Measurements from ENCODE around the gene ANKRD44. TPM values are rescaled to one million over a fixed set of nuclear protein-coding genes. Genes with fewer than 3 reads are reported as not detected.
A peak's percentile ranks its signal among the peaks of the same experiment; 100 is the strongest.

The ANKRD44 gene
- total RNA-seq, 1 donor from 2014 or later = 8.1 TPM

- H3K27me3 Mint-ChIP-seq (ENCODE audit: unreplicated experiment) = no peaks in the 10 kb centered on the region
- H3K4me1 Mint-ChIP-seq (ENCODE audit: unreplicated experiment) = peaks cover 15% of the 10 kb centered on the region
- no peak for DNase-seq (ENCODE audit: low spot score)
- TF ChIP-seq, protein P1, sequence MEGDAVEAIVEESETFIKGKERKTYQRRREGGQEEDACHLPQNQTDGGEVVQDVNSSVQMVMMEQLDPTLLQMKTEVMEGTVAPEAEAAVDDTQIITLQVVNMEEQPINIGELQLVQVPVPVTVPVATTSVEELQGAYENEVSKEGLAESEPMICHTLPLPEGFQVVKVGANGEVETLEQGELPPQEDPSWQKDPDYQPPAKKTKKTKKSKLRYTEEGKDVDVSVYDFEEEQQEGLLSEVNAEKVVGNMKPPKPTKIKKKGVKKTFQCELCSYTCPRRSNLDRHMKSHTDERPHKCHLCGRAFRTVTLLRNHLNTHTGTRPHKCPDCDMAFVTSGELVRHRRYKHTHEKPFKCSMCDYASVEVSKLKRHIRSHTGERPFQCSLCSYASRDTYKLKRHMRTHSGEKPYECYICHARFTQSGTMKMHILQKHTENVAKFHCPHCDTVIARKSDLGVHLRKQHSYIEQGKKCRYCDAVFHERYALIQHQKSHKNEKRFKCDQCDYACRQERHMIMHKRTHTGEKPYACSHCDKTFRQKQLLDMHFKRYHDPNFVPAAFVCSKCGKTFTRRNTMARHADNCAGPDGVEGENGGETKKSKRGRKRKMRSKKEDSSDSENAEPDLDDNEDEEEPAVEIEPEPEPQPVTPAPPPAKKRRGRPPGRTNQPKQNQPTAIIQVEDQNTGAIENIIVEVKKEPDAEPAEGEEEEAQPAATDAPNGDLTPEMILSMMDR (IDR thresholded peaks at IDR 0.05; ENCODE audit: unreplicated experiment) = no peak
- no peak overlapping the region for H3K27ac Mint-ChIP-seq (ENCODE audit: unreplicated experiment)
- no peaks in the 10 kb centered on the region for H3K9me3 Mint-ChIP-seq (ENCODE audit: unreplicated experiment)
- H3K36me3 Mint-ChIP-seq (ENCODE audit: low read depth, unreplicated experiment) = no peaks in the 10 kb centered on the region
- H3K4me3 Mint-ChIP-seq (ENCODE audit: unreplicated experiment) = no peak overlapping the region
Observed at GRCh38 chr2:197115325-197115724, 195.3 kb downstream of the ANKRD44 start.

GRCh38 chr2:197113275-197113711, 197.3 kb downstream of the ANKRD44 start:
- Mint-ChIP-seq H3K4me1 (ENCODE audit: unreplicated experiment) (peaks cover 15% of the 10 kb centered on the region), H3K4me3 (ENCODE audit: unreplicated experiment) (no peak overlapping the region), H3K9me3 (ENCODE audit: unreplicated experiment) (no peaks in the 10 kb centered on the region), H3K27ac (ENCODE audit: unreplicated experiment) (no peak overlapping the region), H3K36me3 (ENCODE audit: low read depth, unreplicated experiment) (no peaks in the 10 kb centered on the region), H3K27me3 (ENCODE audit: unreplicated experiment) (no peaks in the 10 kb centered on the region)
- DNase-seq (ENCODE audit: low spot score) = no peak
- TF ChIP-seq, protein P1 (IDR thresholded peaks at IDR 0.05; ENCODE audit: unreplicated experiment) = peak; percentile 82

DNA sequence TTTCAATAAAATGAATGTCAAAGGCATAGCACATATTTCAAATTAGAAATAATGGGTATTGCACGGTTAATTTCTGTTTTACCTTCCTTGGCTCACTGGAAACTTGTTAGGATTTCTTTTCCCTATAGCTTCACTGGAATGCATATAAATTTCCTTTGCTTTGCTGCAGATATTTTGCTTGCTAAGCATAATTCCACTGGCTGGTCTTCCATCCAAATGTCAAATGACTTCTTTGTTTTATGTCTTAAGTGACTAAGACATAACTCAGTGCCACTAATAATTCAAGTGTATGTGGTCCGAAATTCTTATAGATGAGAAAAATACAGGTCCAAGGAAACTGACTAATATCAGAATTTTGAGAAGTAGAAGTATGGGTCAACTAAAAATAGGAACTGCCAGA, 201.3 kb downstream of the ANKRD44 start:
- Mint-ChIP-seq H3K4me1 (ENCODE audit: unreplicated experiment) (peaks cover 8% of the 10 kb centered on the region), H3K27me3 (ENCODE audit: unreplicated experiment) (no peaks in the 10 kb centered on the region), H3K4me3 (ENCODE audit: unreplicated experiment) (no peak overlapping the region), H3K27ac (ENCODE audit: unreplicated experiment) (no peak overlapping the region), H3K36me3 (ENCODE audit: low read depth, unreplicated experiment) (no peaks in the 10 kb centered on the region), H3K9me3 (ENCODE audit: unreplicated experiment) (no peaks in the 10 kb centered on the region)
- TF ChIP-seq, protein P1 (IDR thresholded peaks at IDR 0.05; ENCODE audit: unreplicated experiment) = no peak
- no peak for DNase-seq (ENCODE audit: low spot score)

- Mint-ChIP-seq H3K27me3 (ENCODE audit: unreplicated experiment) (no peaks in the 10 kb centered on the region), H3K4me1 (ENCODE audit: unreplicated experiment) (peaks cover 8% of the 10 kb centered on the region), H3K36me3 (ENCODE audit: low read depth, unreplicated experiment) (no peaks in the 10 kb centered on the region), H3K9me3 (ENCODE audit: unreplicated experiment) (no peaks in the 10 kb centered on the region), H3K27ac (ENCODE audit: unreplicated experiment) (no peak overlapping the region), H3K4me3 (ENCODE audit: unreplicated experiment) (no peak overlapping the region)
- TF ChIP-seq, protein P1 (IDR thresholded peaks at IDR 0.05; ENCODE audit: unreplicated experiment) = no peak
- no peak for DNase-seq (ENCODE audit: low spot score)
Observed at GRCh38 chr2:197108758-197109157, 201.8 kb downstream of the ANKRD44 start.

GRCh38 chr2:197107291-197108269, 203.0 kb downstream of the ANKRD44 start:
- TF ChIP-seq, protein P1 (IDR thresholded peaks at IDR 0.05; ENCODE audit: unreplicated experiment) = no peak
- Mint-ChIP-seq H3K4me3 (ENCODE audit: unreplicated experiment) (no peak overlapping the region), H3K9me3 (ENCODE audit: unreplicated experiment) (no peaks in the 10 kb centered on the region), H3K4me1 (ENCODE audit: unreplicated experiment) (peaks cover 8% of the 10 kb centered on the region), H3K27me3 (ENCODE audit: unreplicated experiment) (no peaks in the 10 kb centered on the region), H3K36me3 (ENCODE audit: low read depth, unreplicated experiment) (no peaks in the 10 kb centered on the region), H3K27ac (ENCODE audit: unreplicated experiment) (peak overlapping the region; percentile 85)
- peak; percentile 8 for DNase-seq (ENCODE audit: low spot score)
